OCI-LY7 (cell line): Measurements from ENCODE around the gene ZFAND5. TPM values are rescaled to one million over a fixed set of nuclear protein-coding genes. Genes with fewer than 3 reads are reported as not detected.

ENCODE experiments used
- BruUV-seq: library from RNA; stranded (reverse); fragments of 400-500 nt; replicated peaks from 2 replicates; lab custom pipeline; 2021; lab: Mats Ljungman, UMichigan
- CTCF ChIA-PET: fragments of 300-600 bp; sonication (Branson Sonifier 250); formaldehyde crosslinking; loops from one replicate; lab custom pipeline; 2022; ENCODE audit warnings: antibody characterized with exemption; ENCODE audit not compliant: unreplicated experiment; lab: Charles Lee
- POLR2A ChIA-PET: fragments of 300-600 bp; sonication (Branson Sonifier 250); formaldehyde crosslinking; loops from one replicate; lab custom pipeline; 2022; ENCODE audit warnings: antibody characterized with exemption; lab: Charles Lee
- DNase-seq: peaks from one replicate; pipeline ENCODE4 v3.0.0-alpha.2; 2015; ENCODE audit warnings: low spot score
- H2AFZ ChIP-seq: fragments of 200-600 bp; sonication (generic), shearing (Covaris generic); 2 replicates; pipeline ENCODE4 v1.6.1; 2014; ENCODE audit warnings: mild to moderate bottlenecking, antibody characterized with exemption, low read length, moderate library complexity
- H3K27ac ChIP-seq: fragments of 200-600 bp; sonication (generic); 2 replicates; pipeline ENCODE4 v1.5.1; 2014; ENCODE audit warnings: mixed run types, low read depth, mild to moderate bottlenecking, moderate library complexity, low read length, inconsistent platforms; ENCODE audit not compliant: poor library complexity, severe bottlenecking
- H3K36me3 ChIP-seq: fragments of 200-600 bp; sonication (generic); 2 replicates; pipeline ENCODE4 v1.6.1; 2014; ENCODE audit warnings: mild to moderate bottlenecking, antibody characterized with exemption, low read length, moderate library complexity, mixed read lengths; ENCODE audit not compliant: insufficient read depth
- H3K4me1 ChIP-seq: fragments of 200-600 bp; sonication (generic); 2 replicates; pipeline ENCODE4 v1.5.1; 2014; ENCODE audit warnings: mild to moderate bottlenecking, low read length; ENCODE audit not compliant: insufficient read depth, poor library complexity, severe bottlenecking
- H3K4me2 ChIP-seq: fragments of 200-600 bp; sonication (generic); 2 replicates; pipeline ENCODE4 v1.6.1; 2014; ENCODE audit warnings: mild to moderate bottlenecking, low read length
- H3K4me3 ChIP-seq: fragments of 200-600 bp; sonication (generic); 2 replicates; pipeline ENCODE4 v1.5.1; 2014; ENCODE audit warnings: mild to moderate bottlenecking, low read depth, low read length; ENCODE audit not compliant: poor library complexity, severe bottlenecking
- H3K79me2 ChIP-seq: fragments of 200-600 bp; sonication (generic); 2 replicates; pipeline ENCODE4 v1.6.1; 2016; ENCODE audit warnings: low read depth, mild to moderate bottlenecking, low read length, moderate library complexity, mixed read lengths; ENCODE audit not compliant: insufficient read depth
- H3K9me2 ChIP-seq: fragments of 200-600 bp; sonication (generic); 2 replicates; pipeline ENCODE4 v1.6.1; 2016; ENCODE audit warnings: mild to moderate bottlenecking, low read length, mixed read lengths; ENCODE audit not compliant: insufficient read depth
- H3K9me3 ChIP-seq: fragments of 200-600 bp; sonication (generic); 2 replicates; pipeline ENCODE4 v1.6.1; 2014; ENCODE audit warnings: mild to moderate bottlenecking, mixed run types, low read length, mixed read lengths
- H4K20me1 ChIP-seq: fragments of 200-600 bp; sonication (generic); 2 replicates; pipeline ENCODE4 v1.6.1; 2014; ENCODE audit warnings: mild to moderate bottlenecking, antibody characterized with exemption, low read length, moderate library complexity, mixed read lengths; ENCODE audit not compliant: insufficient read depth
- EZH2phosphoT487 ChIP-seq: fragments of 200-600 bp; sonication (generic); IDR thresholded peaks from 2 replicates; pipeline ENCODE4 v1.6.1; 2018; ENCODE audit warnings: low read depth, borderline replicate concordance, mild to moderate bottlenecking, mixed run types, antibody characterized with exemption, low read length, moderate library complexity, mixed read lengths
- intact Hi-C: fragments of 100-400 bp; cut with micrococcal nuclease; formaldehyde crosslinking; loops from one replicate; pipeline ENCODE4 v1.10.0; 2022; ENCODE audit not compliant: unreplicated experiment
- total RNA-seq, 2 experiments: library from RNA; depleted of rRNA in 1 of 2; stranded (reverse); fragments of >200 nt in 1 of 2; shearing (Covaris generic) in 1 of 2; gene quantifications; 2 replicates each; pipeline ENCODE4 v1.2.3, GENCODE V29; 2014 to 2022
- TF ChIP-seq, protein P1 (sequence below): fragments of 200-600 bp; sonication (generic); conservative IDR thresholded peaks from 2 replicates; pipeline ENCODE4 v1.5.1; 2014; ENCODE audit warnings: mild to moderate bottlenecking, antibody characterized with exemption, low read length, moderate library complexity, mixed read lengths

Gene ZFAND5
- total RNA-seq, 2 experiments from 2014 or later, result 54.3 to 60.5 TPM

DNA sequence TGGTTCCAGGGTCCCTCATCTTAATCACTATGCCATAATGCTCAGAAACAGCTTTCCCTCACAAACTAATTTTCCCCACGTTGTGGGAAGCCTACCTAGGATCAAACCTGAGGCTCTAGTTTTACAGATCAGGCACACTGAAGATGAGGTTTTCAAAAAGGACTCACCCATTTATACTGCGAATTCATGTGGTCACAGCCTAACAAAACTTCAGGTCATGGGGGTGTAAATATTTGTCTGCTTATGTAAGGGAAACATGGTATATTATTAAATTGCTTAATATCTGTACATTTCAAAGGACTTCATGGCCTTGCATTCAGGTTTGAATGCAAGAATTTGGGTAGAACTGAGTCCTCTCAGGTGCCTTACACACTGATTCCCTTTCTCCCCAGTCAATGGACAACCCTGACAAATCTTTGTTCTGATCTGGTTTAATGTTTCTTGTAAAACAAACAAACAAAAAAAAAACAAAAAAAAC lies 12.1 kb downstream of the ZFAND5 start:
- intact Hi-C loops, result no loop called here
- no peak overlapping the region for H2AFZ ChIP-seq
- no peak overlapping the region for H3K4me2 ChIP-seq
- TF ChIP-seq, protein P1, sequence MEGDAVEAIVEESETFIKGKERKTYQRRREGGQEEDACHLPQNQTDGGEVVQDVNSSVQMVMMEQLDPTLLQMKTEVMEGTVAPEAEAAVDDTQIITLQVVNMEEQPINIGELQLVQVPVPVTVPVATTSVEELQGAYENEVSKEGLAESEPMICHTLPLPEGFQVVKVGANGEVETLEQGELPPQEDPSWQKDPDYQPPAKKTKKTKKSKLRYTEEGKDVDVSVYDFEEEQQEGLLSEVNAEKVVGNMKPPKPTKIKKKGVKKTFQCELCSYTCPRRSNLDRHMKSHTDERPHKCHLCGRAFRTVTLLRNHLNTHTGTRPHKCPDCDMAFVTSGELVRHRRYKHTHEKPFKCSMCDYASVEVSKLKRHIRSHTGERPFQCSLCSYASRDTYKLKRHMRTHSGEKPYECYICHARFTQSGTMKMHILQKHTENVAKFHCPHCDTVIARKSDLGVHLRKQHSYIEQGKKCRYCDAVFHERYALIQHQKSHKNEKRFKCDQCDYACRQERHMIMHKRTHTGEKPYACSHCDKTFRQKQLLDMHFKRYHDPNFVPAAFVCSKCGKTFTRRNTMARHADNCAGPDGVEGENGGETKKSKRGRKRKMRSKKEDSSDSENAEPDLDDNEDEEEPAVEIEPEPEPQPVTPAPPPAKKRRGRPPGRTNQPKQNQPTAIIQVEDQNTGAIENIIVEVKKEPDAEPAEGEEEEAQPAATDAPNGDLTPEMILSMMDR, result no peak
- TF ChIP-seq EZH2phosphoT487, result no peak
- peaks cover 24% of the 10 kb centered on the region; the same call in 1 of the 2 replicates for H4K20me1 ChIP-seq
- no peak overlapping the region for H3K27ac ChIP-seq
- no peaks in the 10 kb centered on the region for H3K4me1 ChIP-seq
- H3K9me3 ChIP-seq, result no peaks in the 10 kb centered on the region
- H3K9me2 ChIP-seq, result no peaks in the 10 kb centered on the region
- peaks cover 62% of the 10 kb centered on the region for H3K36me3 ChIP-seq
- DNase-seq, result no peak
- CTCF ChIA-PET, result no interaction called here
- no peak overlapping the region for H3K4me3 ChIP-seq
- no TSS peak for BruUV-seq
- peaks cover 13% of the 10 kb centered on the region; the same call in 1 of the 2 replicates for H3K79me2 ChIP-seq
- POLR2A ChIA-PET, result interaction anchor here (1.4 kb wide), 1 partner anchor 10 kb away, joined by 3 read pairs; no protein-coding TSS in a partner anchor

- Histone ChIP-seq H3K4me1 (no peaks in the 10 kb centered on the region), H3K4me2 (no peak overlapping the region), H3K36me3 (peaks cover 50% of the 10 kb centered on the region), H3K27ac (no peak overlapping the region), H3K79me2 (peaks cover 2% of the 10 kb centered on the region; the same call in 1 of the 2 replicates), H3K9me3 (no peaks in the 10 kb centered on the region), H3K9me2 (no peaks in the 10 kb centered on the region), H2AFZ (no peak overlapping the region), H4K20me1 (peaks cover 13% of the 10 kb centered on the region; the same call in 1 of the 2 replicates), H3K4me3 (no peak overlapping the region)
- no peak for DNase-seq
- CTCF ChIA-PET, result no interaction called here
- intact Hi-C loops, result no loop called here
- POLR2A ChIA-PET, result interaction anchor here (0.6 to 1.4 kb wide), 5 partner anchors 11 to 1077 kb away, joined by 3 to 4 read pairs (median 3); no protein-coding TSS in a partner anchor
- BruUV-seq, result no TSS peak
- TF ChIP-seq, protein P1, result no peak
- TF ChIP-seq EZH2phosphoT487, result no peak
Measured at GRCh38 chr9:72351538-72352453, 13.2 kb downstream of the ZFAND5 start.
